Neural cell (in vitro differentiated cells): Measurements from ENCODE around the gene LRRC4B. TPM values are rescaled to one million over a fixed set of nuclear protein-coding genes. Genes with fewer than 3 reads are reported as not detected.

Source experiments
- H2AFZ ChIP-seq: fragments of 200-600, 300-800 bp; sonication (generic), shearing (Covaris generic); 2 replicates; pipeline ENCODE4 v1.6.0; 2014; ENCODE audit warnings: low read depth, mild to moderate bottlenecking, antibody characterized with exemption, low read length, moderate library complexity
- H3F3A ChIP-seq: fragments of 200-600 bp; shearing (Covaris generic); 2 replicates; pipeline ENCODE4 v1.6.1; 2016; ENCODE audit warnings: mild to moderate bottlenecking, moderate library complexity, mixed read lengths, antibody characterized with exemption, low read length; ENCODE audit not compliant: insufficient read depth, poor library complexity, severe bottlenecking
- H3K27ac ChIP-seq: fragments of 200-600, 300-800 bp; sonication (generic), shearing (Covaris generic); 2 replicates; pipeline ENCODE4 v1.5.1; 2014; ENCODE audit warnings: mild to moderate bottlenecking, low read length, moderate library complexity
- H3K27me3 ChIP-seq: fragments of 300-800, 200-600 bp; sonication (generic), shearing (Covaris generic); 2 replicates; pipeline ENCODE4 v1.6.0; 2014; ENCODE audit warnings: mild to moderate bottlenecking, low read depth, low read length, moderate library complexity; ENCODE audit not compliant: insufficient read depth
- H3K36me3 ChIP-seq: fragments of 300-800, 200-600 bp; sonication (generic), shearing (Covaris generic); 2 replicates; pipeline ENCODE4 v1.5.1; 2014; ENCODE audit warnings: mild to moderate bottlenecking, antibody characterized with exemption, low read length, moderate library complexity; ENCODE audit not compliant: insufficient read depth
- H3K4me2 ChIP-seq: fragments of 300-800, 200-600 bp; sonication (generic), shearing (Covaris generic); 2 replicates; pipeline ENCODE4 v1.6.0; 2014; ENCODE audit warnings: mild to moderate bottlenecking, low read length
- H3K4me3 ChIP-seq: fragments of 300-800, 200-600 bp; sonication (generic), shearing (Covaris generic); 2 replicates; pipeline ENCODE4 v1.5.1; 2014; ENCODE audit warnings: mild to moderate bottlenecking, low read length, moderate library complexity
- H3K79me2 ChIP-seq: fragments of 200-600 bp; shearing (Covaris generic); replicated peaks from 2 replicates; pipeline ENCODE4 v1.6.0; 2014; ENCODE audit warnings: mild to moderate bottlenecking, low read length, moderate library complexity; ENCODE audit not compliant: insufficient read depth
- H3K9ac ChIP-seq: fragments of 300-800, 200-600 bp; sonication (generic), shearing (Covaris generic); 2 replicates; pipeline ENCODE4 v1.6.1; 2016; ENCODE audit warnings: mild to moderate bottlenecking, low read length, mixed read lengths
- H3K9me2 ChIP-seq: fragments of 200-600 bp; shearing (Covaris generic); 2 replicates; pipeline ENCODE4 v1.6.1; 2016; ENCODE audit warnings: mild to moderate bottlenecking, low read length, mixed read lengths; ENCODE audit not compliant: insufficient read depth
- H3K9me3 ChIP-seq: fragments of 200-600, 300-800 bp; sonication (generic), shearing (Covaris generic); 2 replicates; pipeline ENCODE4 v1.6.1; 2016; ENCODE audit warnings: mild to moderate bottlenecking, mixed run types, low read length, moderate library complexity, mixed read lengths
- H4K20me1 ChIP-seq: fragments of 200-600 bp; shearing (Covaris generic); 2 replicates; pipeline ENCODE4 v1.6.1; 2016; ENCODE audit warnings: mild to moderate bottlenecking, mixed run types; ENCODE audit not compliant: insufficient read depth
- EP300 ChIP-seq: fragments of 450-650 bp; conservative IDR thresholded peaks from 2 replicates; pipeline ENCODE4 v1.6.1; 2014; ENCODE audit warnings: antibody characterized with exemption, mild to moderate bottlenecking, moderate library complexity; ENCODE audit not compliant: poor library complexity, severe bottlenecking
- EZH2 ChIP-seq: fragments of 200-600, 300-800 bp; shearing (Covaris generic), sonication (generic); IDR thresholded peaks from 2 replicates; pipeline ENCODE4 v1.6.1; 2014; ENCODE audit warnings: antibody characterized with exemption, low read length, borderline replicate concordance, mild to moderate bottlenecking; ENCODE audit not compliant: insufficient read depth, poor library complexity, severe bottlenecking
- MXI1 ChIP-seq: fragments of 450-650 bp; conservative IDR thresholded peaks from 2 replicates; pipeline ENCODE4 v1.6.1; 2014; ENCODE audit warnings: antibody characterized with exemption, mild to moderate bottlenecking; ENCODE audit not compliant: poor library complexity, severe bottlenecking
- POLR2AphosphoS5 ChIP-seq: IDR thresholded peaks from 2 replicates; pipeline ENCODE4 v1.6.1; 2012
- RAD21 ChIP-seq: fragments of 450-650 bp; conservative IDR thresholded peaks from 2 replicates; pipeline ENCODE4 v1.6.1; 2014; ENCODE audit warnings: antibody characterized with exemption, mild to moderate bottlenecking, moderate library complexity
- SMC3 ChIP-seq: fragments of 450-650 bp; conservative IDR thresholded peaks from 2 replicates; pipeline ENCODE4 v1.6.1; 2014; ENCODE audit warnings: antibody characterized with exemption, mild to moderate bottlenecking, moderate library complexity; ENCODE audit not compliant: poor library complexity
- TAF1 ChIP-seq: IDR thresholded peaks from 2 replicates; pipeline ENCODE4 v1.6.1; 2012; ENCODE audit warnings: low read depth
- polyA plus RNA-seq: library from polyadenylated mRNA; depleted of rRNA; stranded (reverse); fragments of >200 nt; gene quantifications from 2 replicates; pipeline ENCODE4 v1.2.3, GENCODE V29; 2014
- TF ChIP-seq, protein P1 (sequence below): IDR thresholded peaks from 2 replicates; pipeline ENCODE4 v1.6.1; 2012; ENCODE audit warnings: borderline replicate concordance
- TF ChIP-seq, protein P2 (sequence below): fragments of 450-650 bp; IDR thresholded peaks from 2 replicates; pipeline ENCODE4 v1.5.1; 2014; ENCODE audit warnings: antibody characterized with exemption, mild to moderate bottlenecking, moderate library complexity; ENCODE audit not compliant: poor library complexity, severe bottlenecking

Gene LRRC4B
- polyA plus RNA-seq, 1 donor from 2014 or later: 83.1 TPM

DNA sequence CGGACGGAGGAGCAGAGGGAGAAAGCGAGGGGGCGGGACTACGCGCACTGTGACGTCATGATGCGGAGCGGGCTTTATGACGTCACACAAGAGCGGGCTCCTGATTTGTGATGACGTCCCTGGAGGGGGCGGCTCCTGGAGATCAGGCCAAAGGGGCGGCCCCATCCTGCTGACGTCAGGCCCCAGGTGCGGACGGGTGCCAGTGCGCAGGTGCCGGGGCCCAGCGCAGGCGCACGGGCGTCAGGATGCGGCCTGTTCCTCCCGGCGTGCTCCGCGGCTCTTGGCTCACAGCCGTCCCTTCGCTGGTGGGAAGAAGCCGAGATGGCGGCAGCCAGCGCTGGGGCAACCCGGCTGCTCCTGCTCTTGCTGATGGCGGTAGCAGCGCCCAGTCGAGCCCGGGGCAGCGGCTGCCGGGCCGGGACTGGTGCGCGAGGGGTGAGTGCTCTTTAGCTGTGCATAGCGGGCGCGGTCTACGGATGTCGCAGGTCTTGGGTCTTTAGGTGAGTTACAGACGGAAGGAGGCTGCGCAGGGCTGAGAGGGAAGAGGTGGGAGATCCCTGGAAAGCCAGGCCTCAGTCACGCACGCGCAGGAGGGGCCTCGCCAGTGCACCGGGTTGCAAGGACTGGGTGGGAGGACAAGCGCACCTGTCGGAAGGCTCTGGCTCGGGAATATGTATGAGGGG, 91.9 kb downstream of the LRRC4B start, which contains the start of the genes EMC10 and GARIN5A:
Gene EMC10, plus strand, starts transcription at position 284 of the 683 bp plus-strand sequence. Its CDS starts 38 bp downstream, at position 322.
Gene GARIN5A, minus strand, starts transcription at position 625 of the 683 bp plus-strand sequence. Its CDS starts 460 bp downstream, at position 165.
- Histone ChIP-seq H4K20me1 (no peaks in the 10 kb centered on the region), H3K36me3 (no peaks in the 10 kb centered on the region), H3F3A (peaks cover 3% of the 10 kb centered on the region), H3K27ac (peak within 1 kb of the TSS; percentile 98), H3K9ac (peak within 1 kb of the TSS; percentile 98), H3K4me2 (peak within 1 kb of the TSS; percentile 59), H3K4me3 (peak within 1 kb of the TSS; percentile 91), H3K79me2 (peaks cover 21% of the 10 kb centered on the region), H3K9me3 (no peaks in the 10 kb centered on the region), H2AFZ (peak within 1 kb of the TSS; percentile 71), H3K9me2 (no peaks in the 10 kb centered on the region), H3K27me3 (no peaks in the 10 kb centered on the region)
- TF ChIP-seq TAF1: peak; percentile 96
- TF ChIP-seq, protein P1, sequence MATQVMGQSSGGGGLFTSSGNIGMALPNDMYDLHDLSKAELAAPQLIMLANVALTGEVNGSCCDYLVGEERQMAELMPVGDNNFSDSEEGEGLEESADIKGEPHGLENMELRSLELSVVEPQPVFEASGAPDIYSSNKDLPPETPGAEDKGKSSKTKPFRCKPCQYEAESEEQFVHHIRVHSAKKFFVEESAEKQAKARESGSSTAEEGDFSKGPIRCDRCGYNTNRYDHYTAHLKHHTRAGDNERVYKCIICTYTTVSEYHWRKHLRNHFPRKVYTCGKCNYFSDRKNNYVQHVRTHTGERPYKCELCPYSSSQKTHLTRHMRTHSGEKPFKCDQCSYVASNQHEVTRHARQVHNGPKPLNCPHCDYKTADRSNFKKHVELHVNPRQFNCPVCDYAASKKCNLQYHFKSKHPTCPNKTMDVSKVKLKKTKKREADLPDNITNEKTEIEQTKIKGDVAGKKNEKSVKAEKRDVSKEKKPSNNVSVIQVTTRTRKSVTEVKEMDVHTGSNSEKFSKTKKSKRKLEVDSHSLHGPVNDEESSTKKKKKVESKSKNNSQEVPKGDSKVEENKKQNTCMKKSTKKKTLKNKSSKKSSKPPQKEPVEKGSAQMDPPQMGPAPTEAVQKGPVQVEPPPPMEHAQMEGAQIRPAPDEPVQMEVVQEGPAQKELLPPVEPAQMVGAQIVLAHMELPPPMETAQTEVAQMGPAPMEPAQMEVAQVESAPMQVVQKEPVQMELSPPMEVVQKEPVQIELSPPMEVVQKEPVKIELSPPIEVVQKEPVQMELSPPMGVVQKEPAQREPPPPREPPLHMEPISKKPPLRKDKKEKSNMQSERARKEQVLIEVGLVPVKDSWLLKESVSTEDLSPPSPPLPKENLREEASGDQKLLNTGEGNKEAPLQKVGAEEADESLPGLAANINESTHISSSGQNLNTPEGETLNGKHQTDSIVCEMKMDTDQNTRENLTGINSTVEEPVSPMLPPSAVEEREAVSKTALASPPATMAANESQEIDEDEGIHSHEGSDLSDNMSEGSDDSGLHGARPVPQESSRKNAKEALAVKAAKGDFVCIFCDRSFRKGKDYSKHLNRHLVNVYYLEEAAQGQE: peak; percentile 93
- TF ChIP-seq EZH2: no peak
- peak; percentile 97 for TF ChIP-seq POLR2AphosphoS5
- peak; percentile 71 for TF ChIP-seq RAD21
- peak; percentile 84 for TF ChIP-seq MXI1
- TF ChIP-seq EP300: peak; percentile 62
- TF ChIP-seq SMC3: peak; percentile 74
- TF ChIP-seq, protein P2, sequence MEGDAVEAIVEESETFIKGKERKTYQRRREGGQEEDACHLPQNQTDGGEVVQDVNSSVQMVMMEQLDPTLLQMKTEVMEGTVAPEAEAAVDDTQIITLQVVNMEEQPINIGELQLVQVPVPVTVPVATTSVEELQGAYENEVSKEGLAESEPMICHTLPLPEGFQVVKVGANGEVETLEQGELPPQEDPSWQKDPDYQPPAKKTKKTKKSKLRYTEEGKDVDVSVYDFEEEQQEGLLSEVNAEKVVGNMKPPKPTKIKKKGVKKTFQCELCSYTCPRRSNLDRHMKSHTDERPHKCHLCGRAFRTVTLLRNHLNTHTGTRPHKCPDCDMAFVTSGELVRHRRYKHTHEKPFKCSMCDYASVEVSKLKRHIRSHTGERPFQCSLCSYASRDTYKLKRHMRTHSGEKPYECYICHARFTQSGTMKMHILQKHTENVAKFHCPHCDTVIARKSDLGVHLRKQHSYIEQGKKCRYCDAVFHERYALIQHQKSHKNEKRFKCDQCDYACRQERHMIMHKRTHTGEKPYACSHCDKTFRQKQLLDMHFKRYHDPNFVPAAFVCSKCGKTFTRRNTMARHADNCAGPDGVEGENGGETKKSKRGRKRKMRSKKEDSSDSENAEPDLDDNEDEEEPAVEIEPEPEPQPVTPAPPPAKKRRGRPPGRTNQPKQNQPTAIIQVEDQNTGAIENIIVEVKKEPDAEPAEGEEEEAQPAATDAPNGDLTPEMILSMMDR: no peak

DNA sequence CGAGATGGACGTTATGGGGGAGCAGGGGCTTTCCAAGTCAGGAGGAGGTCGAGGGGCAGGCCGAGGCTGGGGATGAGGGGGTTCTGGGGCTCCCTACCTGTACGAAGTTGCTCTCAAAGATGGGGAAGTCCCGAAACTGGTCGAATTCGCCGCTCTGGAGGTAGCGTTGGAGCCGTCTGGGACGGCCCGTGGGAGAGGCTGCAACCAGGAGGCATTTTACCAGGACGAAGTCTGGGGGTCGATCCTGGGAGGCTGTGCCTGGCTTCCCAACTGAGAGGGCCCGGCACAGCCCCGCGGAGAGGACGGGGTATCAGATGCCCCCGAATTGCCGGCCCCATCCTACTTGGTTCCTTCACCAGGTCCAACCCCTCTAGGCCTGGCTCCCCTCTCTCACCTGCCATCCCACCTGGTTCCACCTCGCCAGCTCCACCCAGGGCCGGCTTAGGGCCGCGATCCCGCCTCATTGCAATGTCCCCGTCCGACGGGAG, 92.5 kb downstream of the LRRC4B start:
- Histone ChIP-seq H3K27ac (peak overlapping the region; percentile 98), H3K9me2 (no peaks in the 10 kb centered on the region), H3K79me2 (peaks cover 21% of the 10 kb centered on the region), H3K9ac (peak overlapping the region; percentile 41), H2AFZ (peak overlapping the region; percentile 3), H3K4me3 (peak overlapping the region; percentile 91), H3K27me3 (no peaks in the 10 kb centered on the region), H4K20me1 (no peaks in the 10 kb centered on the region), H3K9me3 (no peaks in the 10 kb centered on the region), H3F3A (peaks cover 3% of the 10 kb centered on the region), H3K4me2 (no peak overlapping the region), H3K36me3 (no peaks in the 10 kb centered on the region)
- no peak for TF ChIP-seq EP300
- TF ChIP-seq MXI1: no peak
- TF ChIP-seq, protein P2: no peak
- TF ChIP-seq SMC3: no peak
- no peak for TF ChIP-seq EZH2
- no peak for TF ChIP-seq TAF1
- TF ChIP-seq, protein P1: no peak
- no peak for TF ChIP-seq RAD21
- no peak for TF ChIP-seq POLR2AphosphoS5
